ENCODE measurements around the gene HS6ST2. TPM values are rescaled to one million over a fixed set of nuclear protein-coding genes. Genes with fewer than 3 reads are reported as not detected.

HS6ST2 gene
- total RNA-seq, 1 experiment from 2014 or later: 1.3 TPM

DNA sequence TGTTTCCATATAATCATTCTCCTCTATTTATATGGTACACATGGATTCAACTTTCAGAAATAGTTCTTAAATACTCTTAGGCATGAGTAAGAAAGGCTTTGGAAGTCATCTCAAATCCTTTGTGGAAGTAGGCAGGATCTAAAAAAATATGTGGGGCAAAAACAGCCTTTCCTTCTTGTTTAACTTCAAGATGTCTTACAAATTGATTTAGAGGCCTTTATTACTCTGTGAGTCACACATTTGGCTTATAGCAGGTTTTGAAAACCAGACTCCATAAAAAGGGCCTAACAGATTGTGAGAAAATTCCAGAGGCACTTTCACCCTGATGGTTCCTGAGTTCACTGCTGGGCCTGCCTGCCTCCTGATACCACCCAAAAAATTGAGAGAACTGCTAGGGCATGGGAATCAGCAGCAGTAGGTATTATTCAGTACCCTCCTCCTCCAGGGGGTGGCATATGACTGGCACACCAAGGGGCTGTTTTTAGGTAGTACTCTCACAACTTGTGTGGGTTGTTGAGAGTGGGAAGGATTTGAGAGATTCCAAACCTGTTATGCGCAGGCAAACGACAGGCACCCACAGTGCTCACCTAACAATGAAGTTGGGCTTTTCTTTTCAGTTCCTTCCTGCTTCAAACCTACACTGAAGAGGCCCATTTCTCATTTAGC, 306.9 kb downstream of the HS6ST2 start:
- H3K27me3 ChIP-seq: no peaks in the 10 kb centered on the region
- H3K36me3 ChIP-seq: no peaks in the 10 kb centered on the region
- DNase-seq: no peak
- H3K4me3 ChIP-seq: no peak overlapping the region
- H3K9me3 ChIP-seq: no peaks in the 10 kb centered on the region

DNA sequence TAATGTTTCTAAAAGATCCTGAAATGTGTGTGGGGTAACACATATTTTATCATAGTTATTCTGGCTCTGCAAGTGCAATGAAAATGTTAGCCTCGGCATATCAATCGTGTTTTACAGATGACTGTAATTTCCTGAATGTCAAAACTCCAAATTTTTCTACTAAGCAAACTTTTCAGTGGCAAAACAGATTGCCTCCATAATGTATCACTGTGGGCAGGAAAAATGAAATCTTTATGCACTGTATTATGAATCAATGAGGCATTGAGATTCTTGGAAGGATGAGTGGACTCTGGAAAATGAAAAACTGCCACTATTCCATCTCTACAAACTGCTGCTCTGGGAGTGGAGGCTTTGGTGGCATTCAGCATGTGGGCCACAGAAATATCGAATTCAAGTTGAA, 309.5 kb downstream of the HS6ST2 start:
- H3K4me3 ChIP-seq: no peak overlapping the region
- H3K36me3 ChIP-seq: no peaks in the 10 kb centered on the region
- no peaks in the 10 kb centered on the region for H3K9me3 ChIP-seq
- no peaks in the 10 kb centered on the region for H3K27me3 ChIP-seq
- no peak for DNase-seq

DNA sequence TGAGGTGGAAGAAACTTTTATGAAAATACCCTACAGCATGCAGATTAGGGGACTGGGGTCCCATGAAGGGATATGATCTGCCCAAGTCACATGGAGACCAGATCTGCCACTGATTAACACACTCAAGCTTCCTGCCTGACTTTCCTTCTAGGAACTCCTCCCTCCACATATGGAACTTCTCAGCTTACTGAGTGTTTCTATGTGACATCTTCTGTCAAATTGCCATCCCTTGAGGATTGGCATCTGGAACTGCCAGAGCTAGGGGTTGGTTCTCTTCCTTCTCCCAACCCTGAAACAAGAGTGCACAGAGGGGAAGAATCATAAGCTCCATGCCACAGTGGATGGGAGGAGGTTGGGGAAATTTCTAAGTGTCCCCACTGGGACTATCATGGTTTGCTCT, 319.0 kb downstream of the HS6ST2 start:
- Histone ChIP-seq H3K4me3 (no peak overlapping the region), H3K36me3 (no peaks in the 10 kb centered on the region), H3K27me3 (no peaks in the 10 kb centered on the region), H3K9me3 (no peaks in the 10 kb centered on the region)
- no peak for DNase-seq

DNA sequence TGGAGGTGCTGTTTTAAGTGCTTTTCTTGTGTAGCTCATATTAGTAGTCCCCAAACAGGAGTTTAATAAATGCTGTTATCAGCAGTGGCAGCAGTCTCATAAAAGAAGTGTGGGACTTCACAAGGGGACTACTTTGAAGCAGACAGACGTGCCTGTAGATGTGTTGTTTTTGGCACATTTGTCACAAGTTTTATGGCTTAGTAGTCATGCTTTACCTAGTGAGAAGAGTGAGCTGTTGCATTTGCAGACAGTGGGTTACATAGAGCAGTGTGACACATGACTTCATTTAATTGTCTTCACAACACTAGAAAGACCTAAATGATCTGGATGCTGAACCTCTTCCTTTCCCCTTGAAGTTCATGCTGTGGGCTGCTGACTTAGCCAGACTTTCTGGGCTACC, 320.1 kb downstream of the HS6ST2 start:
- DNase-seq: no peak
- Histone ChIP-seq H3K9me3 (no peaks in the 10 kb centered on the region), H3K4me3 (no peak overlapping the region), H3K27me3 (no peaks in the 10 kb centered on the region), H3K36me3 (no peaks in the 10 kb centered on the region)

DNA sequence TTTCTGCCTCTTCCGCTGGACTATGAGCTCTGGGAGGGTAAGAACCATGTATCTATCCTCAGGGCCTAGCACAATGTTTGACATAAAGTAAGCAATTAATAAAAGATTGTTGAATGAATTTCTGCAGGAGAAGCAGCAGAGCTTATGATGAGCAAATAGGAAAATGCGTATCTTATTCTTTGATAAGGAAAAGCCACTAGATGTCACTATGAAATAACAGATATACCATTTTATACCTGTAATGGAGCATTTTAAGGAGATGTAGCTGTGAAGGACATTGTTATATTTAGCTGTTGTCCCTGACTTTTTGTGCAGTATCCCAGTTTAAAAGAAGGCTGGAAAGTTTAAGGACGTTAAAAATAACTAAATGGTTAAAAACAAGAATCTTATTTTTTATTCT, 322.3 kb downstream of the HS6ST2 start:
- Histone ChIP-seq H3K9me3 (no peaks in the 10 kb centered on the region), H3K4me3 (no peak overlapping the region), H3K27me3 (no peaks in the 10 kb centered on the region), H3K36me3 (no peaks in the 10 kb centered on the region)
- DNase-seq: no peak

DNA sequence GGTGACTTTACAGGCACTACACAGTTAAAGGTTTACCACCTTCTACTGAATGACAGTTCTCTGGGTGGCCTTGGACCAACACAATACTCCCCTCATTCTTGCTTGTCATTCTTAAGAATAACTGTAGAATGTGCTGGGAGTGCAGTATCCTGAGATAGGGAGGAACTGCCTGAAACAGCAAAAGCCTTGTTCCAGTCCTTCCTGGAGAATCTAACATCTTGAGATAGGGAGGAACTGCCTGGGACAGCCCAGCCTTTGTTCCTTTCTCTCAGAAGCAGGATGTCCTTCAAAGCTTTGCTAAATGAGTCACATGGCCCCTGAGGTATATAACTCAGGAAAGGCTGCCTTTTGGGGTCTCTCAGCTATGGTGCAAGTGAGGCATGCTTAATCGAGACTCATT, 323.9 kb downstream of the HS6ST2 start:
- H3K36me3 ChIP-seq: no peaks in the 10 kb centered on the region
- no peaks in the 10 kb centered on the region for H3K27me3 ChIP-seq
- H3K4me3 ChIP-seq: no peak overlapping the region
- no peak for DNase-seq
- H3K9me3 ChIP-seq: no peaks in the 10 kb centered on the region

DNA sequence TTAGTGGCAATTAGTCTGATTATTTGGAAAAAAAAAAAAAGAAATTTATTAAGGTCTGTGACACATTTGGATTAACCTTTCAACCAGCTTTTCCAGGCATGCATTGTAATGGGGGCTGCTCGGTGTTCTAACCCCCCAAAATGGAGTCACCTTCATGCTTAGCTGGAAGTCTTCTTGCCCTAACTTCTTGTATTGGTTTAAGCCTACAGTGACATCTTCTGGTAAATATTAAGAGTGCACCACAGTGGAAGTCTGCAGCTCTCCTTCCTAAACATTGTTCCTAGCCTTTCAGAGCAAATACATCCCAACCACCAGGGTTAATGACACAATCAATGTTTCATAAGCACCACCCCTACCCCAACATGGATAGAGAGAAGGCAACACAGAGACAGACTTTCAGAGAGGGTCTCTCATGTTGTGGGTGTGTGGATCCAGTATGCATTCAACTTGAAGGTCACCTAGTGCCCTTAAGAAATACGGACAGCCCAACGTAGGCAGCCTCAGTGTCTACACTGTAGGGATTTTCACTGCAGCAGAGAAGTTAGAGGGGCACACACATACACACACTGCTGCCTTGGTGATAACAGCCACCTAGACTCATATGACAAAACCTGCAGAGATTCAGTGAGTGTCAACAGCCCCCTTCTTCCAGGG, 326.7 kb downstream of the HS6ST2 start:
- DNase-seq: no peak
- no peaks in the 10 kb centered on the region for H3K36me3 ChIP-seq

DNA sequence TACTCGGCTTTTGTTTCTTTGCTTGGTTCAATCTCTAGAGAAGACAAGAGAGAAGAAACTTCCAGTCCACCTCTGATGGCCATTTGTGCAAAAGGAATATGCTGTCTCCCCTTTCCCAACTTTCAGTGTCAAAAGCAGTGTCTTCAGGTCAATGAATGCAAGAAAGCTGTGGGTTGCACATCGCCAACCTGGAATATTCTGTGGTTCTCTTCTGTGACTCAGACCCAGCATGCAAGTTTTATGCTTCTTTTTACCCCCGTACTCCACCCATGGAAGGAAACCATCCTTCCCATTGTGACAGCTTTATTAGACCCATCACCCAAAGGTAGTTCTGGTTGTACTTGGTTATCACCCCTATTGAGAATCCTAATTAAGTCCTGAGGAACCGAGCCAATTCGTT, 334.0 kb downstream of the HS6ST2 start:
- no peak for DNase-seq
- no peak overlapping the region for H3K4me3 ChIP-seq
- no peaks in the 10 kb centered on the region for H3K36me3 ChIP-seq
- H3K27me3 ChIP-seq: no peaks in the 10 kb centered on the region
- H3K9me3 ChIP-seq: no peaks in the 10 kb centered on the region

More for the DNA sequence above, 326.7 kb downstream of the HS6ST2 start:
- no peaks in the 10 kb centered on the region for H3K27me3 ChIP-seq
- H3K4me3 ChIP-seq: no peak overlapping the region
- H3K9me3 ChIP-seq: no peaks in the 10 kb centered on the region

DNA sequence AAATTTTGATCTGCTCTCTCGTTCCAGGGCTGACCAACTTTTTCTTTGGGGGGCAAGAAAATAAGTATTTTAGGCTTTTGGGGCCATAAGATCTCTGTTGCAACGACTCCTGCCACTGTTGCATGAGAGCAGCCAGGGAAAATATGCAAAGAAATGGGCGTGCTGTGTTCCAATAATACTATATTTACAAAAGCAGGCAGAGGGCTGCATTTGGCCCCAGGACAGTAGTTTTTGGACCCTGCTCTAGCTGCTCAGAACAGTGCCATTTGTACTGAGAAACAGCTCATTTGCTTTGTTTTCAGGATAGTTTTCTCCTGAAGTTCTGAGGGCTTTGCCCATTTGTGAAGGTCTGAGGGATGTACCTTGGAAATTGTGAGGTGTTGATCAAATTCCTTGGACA, 334.5 kb downstream of the HS6ST2 start:
- Histone ChIP-seq H3K27me3 (no peaks in the 10 kb centered on the region), H3K9me3 (no peaks in the 10 kb centered on the region), H3K36me3 (no peaks in the 10 kb centered on the region), H3K4me3 (no peak overlapping the region)
- no peak for DNase-seq

DNA sequence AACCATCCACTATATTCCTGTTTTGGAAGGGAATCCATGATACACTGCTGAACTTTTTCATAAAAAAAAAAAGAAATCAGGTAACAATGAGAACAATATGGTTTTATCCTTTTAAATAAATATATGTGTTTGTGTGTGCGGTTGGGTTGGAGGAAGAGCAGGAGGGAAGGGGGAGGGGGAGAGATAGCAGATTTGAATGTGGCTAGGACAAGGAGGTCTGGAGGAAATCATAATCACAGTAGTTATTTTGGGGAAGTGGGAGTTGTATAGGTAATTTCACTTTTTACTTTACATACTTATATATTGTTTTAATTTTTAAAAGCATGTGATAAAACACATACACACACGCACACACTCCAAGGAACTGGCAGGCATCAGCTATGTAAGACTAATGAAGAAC, 335.1 kb downstream of the HS6ST2 start:
- Histone ChIP-seq H3K27me3 (no peaks in the 10 kb centered on the region), H3K9me3 (no peaks in the 10 kb centered on the region), H3K4me3 (no peak overlapping the region), H3K36me3 (no peaks in the 10 kb centered on the region)
- no peak for DNase-seq

DNA sequence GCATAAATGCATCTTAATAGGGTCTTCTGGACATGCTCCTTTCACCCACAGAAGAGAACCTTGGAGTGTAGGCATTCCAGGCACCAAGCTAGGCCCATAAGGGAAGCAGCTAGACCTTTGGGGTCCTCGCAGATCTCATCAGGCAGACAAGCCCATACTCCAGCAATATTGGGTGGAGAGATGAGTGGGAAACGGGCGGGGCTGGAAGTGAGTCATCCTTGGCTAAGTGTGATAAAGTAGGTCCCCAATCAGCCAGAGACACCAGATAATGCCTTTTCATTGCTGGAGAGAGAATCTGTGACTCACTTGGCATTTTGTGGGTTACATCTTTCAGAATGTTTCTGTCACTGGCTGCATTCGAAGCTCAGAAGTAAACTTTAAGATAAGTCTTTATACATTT, 336.3 kb downstream of the HS6ST2 start:
- Histone ChIP-seq H3K36me3 (no peaks in the 10 kb centered on the region), H3K9me3 (no peaks in the 10 kb centered on the region), H3K4me3 (no peak overlapping the region), H3K27me3 (no peaks in the 10 kb centered on the region)
- peak; percentile 45 for DNase-seq

DNA sequence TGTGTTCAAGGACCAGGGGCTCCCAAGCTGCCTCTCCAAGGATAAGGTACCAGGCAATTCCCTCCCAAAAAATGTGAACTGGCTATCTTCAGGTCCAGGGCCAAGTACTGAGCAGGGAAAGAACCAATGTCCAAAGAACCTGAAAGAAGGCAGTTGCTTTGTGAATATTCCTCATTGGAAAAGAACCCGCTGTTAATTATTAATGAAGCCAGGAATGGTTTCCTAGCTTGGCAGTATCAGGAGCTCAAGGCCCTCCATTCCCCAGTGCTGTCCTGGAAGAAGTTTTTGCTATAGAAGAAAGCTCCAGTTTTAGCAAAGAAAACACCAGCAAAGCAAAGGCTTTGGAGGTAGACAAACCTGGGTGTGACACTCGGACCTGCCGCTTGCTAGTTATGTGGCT, 339.6 kb downstream of the HS6ST2 start:
- Histone ChIP-seq H3K4me3 (no peak overlapping the region), H3K27me3 (no peaks in the 10 kb centered on the region), H3K9me3 (no peaks in the 10 kb centered on the region), H3K36me3 (no peaks in the 10 kb centered on the region)
- no peak for DNase-seq

DNA sequence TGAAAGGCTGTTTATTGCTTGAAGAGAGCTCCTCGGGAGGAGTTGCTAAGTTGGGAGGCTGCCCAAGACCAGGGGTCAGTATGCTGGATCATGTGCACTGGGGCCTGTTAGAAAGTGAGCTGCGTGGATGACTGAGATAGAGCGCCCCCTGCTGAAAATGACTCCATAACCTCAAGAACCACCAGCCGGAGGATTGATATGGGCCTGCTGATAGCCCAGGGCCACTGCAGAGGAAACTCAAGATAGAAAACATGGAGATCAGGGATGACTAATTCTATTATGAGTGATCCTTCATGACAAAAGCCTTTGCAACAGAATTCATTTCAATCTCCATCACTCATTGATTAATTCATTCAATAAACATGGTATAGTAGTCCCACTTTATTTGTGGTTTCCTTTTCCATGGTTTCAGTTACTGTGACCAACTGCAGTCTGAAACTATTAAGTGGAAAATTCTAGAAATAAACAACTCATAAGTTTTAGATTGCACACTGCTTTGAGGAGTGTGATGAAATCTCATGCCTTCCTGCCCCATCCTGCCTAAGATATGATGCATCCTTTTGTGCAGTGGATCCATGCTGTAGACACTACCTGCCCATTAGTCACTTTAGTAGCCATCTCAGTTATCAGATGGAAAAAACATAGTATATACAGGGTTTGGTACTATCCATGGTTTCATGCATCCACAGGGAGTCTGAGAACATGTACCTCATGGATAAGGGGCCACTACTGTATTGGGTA, 342.9 kb downstream of the HS6ST2 start:
- Histone ChIP-seq H3K27me3 (no peaks in the 10 kb centered on the region), H3K36me3 (no peaks in the 10 kb centered on the region), H3K9me3 (no peaks in the 10 kb centered on the region), H3K4me3 (no peak overlapping the region)
- peak; percentile 9 for DNase-seq

DNA sequence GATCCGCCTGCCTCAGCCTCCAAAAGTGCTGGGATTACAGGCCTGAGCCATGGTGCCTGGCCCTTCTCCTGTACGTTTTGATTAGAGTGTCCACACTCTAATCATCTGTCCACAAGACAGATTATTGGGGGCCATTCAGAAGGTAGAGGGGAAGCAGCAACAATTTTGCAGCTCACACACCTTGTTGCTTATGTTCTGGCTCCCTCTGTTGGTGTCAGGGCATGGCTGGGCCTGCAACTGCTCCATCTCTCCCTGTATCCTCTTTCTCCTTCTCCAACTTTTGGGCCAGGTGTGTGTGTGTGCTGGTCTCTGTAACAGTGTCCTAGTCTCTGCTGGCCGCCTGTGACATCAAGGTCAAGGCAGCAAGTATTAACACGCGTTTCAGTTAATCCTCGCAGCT, 344.1 kb downstream of the HS6ST2 start:
- H3K27me3 ChIP-seq: no peaks in the 10 kb centered on the region
- H3K36me3 ChIP-seq: no peaks in the 10 kb centered on the region
- H3K4me3 ChIP-seq: no peak overlapping the region
- no peaks in the 10 kb centered on the region for H3K9me3 ChIP-seq
- DNase-seq: no peak

DNA sequence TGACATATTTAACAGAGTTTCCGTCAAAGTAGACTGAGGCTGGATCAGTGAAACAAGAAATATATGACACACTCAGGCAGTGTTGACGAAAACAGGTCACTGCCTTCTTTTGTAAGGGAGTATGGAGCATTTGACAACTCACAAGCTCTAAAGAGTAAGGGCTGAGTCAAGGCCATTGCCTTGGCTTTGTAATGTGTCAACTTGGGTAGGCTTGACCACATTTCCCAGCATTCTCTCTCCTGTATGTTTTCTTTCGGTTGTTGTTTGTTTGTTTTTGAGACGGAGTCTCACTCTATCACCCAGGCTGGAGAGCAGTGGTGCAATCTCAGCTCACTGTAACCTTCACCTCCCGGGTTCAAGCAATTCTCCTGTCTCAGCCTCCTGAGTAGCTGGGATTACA, 344.6 kb downstream of the HS6ST2 start:
- no peak overlapping the region for H3K4me3 ChIP-seq
- H3K27me3 ChIP-seq: no peaks in the 10 kb centered on the region
- no peaks in the 10 kb centered on the region for H3K36me3 ChIP-seq
- DNase-seq: no peak
- no peaks in the 10 kb centered on the region for H3K9me3 ChIP-seq

DNA sequence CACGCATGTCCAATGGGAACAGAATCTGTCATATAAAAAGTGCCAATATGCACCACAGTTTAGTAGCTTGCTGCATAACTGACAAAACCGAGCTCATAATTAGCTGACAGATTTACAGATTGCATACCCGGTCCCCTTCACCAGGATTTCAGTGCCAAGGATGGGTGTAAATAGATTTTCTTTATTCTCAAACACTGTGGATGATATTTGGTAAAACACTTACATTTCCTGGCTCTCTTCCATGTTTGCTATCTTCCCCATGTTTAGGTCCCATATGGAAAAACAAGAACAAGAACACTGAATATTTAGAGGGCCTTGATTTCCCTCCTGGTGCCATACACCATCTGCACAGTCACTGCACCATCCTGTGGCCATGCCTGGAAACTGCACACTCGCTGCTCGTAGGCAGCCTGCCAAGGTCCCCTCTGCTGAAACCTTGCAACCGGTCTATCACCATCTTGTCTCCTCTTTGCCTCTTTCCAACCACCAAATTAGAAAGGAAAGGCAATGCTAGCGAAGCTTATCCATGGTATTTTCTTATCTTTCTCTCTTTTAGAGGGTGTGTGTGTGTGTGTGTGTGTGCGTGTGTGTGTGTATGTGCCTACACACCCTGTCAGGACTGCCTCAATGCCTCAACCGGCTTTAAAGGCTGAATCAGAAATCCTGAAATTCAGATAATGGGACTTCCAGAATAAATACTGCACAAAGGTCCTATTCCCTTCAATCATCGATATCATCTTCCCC, 345.4 kb downstream of the HS6ST2 start:
- peak; percentile 1 for DNase-seq

DNA sequence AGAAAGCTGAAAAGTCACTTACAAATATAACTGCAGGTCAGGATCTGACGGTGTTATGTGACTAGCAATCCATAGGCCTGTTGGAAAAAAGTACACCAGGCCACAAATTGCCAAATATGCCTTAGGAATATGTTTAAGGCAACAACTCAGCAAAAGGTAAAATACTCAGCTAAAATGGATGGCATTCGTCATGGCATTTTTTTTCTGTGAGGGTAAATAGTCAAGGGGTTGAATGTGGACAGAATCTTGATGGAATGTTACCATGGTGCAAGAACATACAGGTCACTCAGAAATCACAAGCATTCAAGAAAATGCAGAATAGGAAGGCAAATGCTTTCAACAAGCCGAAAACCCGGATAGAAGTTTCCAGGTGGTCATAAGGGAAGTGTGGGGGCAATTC, 347.9 kb downstream of the HS6ST2 start:
- Histone ChIP-seq H3K27me3 (no peaks in the 10 kb centered on the region), H3K36me3 (no peaks in the 10 kb centered on the region), H3K4me3 (no peak overlapping the region)

More for the DNA sequence above, 345.4 kb downstream of the HS6ST2 start:
- H3K27me3 ChIP-seq: no peaks in the 10 kb centered on the region
- no peaks in the 10 kb centered on the region for H3K9me3 ChIP-seq
- no peaks in the 10 kb centered on the region for H3K36me3 ChIP-seq
- no peak overlapping the region for H3K4me3 ChIP-seq

More for the DNA sequence above, 347.9 kb downstream of the HS6ST2 start:
- no peaks in the 10 kb centered on the region for H3K9me3 ChIP-seq
- no peak for DNase-seq

Measured in MG63 (cell line).